Heart left ventricle (tissue), 16 donors: Measurements from ENCODE around the gene ABHD12B. TPM values are rescaled to one million over a fixed set of nuclear protein-coding genes. Genes with fewer than 3 reads are reported as not detected.

Source experiments
- ATAC-seq, 4 donors: fragments of 200-7000 bp; cut with Tn5 transposase; one replicate each; pipeline ENCODE4 v1.9.1; 2020 to 2022; ENCODE audit warnings: moderate library complexity in 4 of 4, mild to moderate bottlenecking in 3 of 4, moderate number of reproducible peaks in 1 of 4
- DNase-seq, 5 donors: peaks; one replicate each; pipeline ENCODE4 v3.0.0-alpha.2; 2020
- H3K27ac ChIP-seq, 12 donors: fragments of 200-600 bp; sonication (generic) in 4 of 12; one replicate each; pipeline versions ENCODE4 v1.5.0 to v1.8.0; 2016 to 2022; ENCODE audit warnings: mild to moderate bottlenecking in 2 of 12
- H3K27me3 ChIP-seq, 9 donors: fragments of 200-600 bp; sonication (generic) in 2 of 9; one replicate each; pipeline versions ENCODE4 v1.5.1 to v1.8.0; 2016 to 2022; ENCODE audit warnings: mild to moderate bottlenecking in 3 of 9
- H3K36me3 ChIP-seq, 9 donors: fragments of 200-600 bp; sonication (generic) in 2 of 9; one replicate each; pipeline versions ENCODE4 v1.5.0 to v1.8.0; 2018 to 2022; ENCODE audit warnings: mild to moderate bottlenecking in 2 of 9
- H3K4me1 ChIP-seq, 12 donors: fragments of 200-600 bp; sonication (generic) in 4 of 12; one replicate each; pipeline versions ENCODE4 v1.5.0 to v1.8.0; 2016 to 2022; ENCODE audit warnings: mild to moderate bottlenecking in 3 of 12
- H3K4me3 ChIP-seq, 12 donors: fragments of 200-600 bp; sonication (generic) in 4 of 12; one replicate each; pipeline versions ENCODE4 v1.5.0 to v1.8.0; 2017 to 2022; ENCODE audit warnings: mild to moderate bottlenecking in 9 of 12, moderate library complexity in 4 of 12
- H3K9me3 ChIP-seq, 12 donors: fragments of 200-600 bp; sonication (generic) in 4 of 12; one replicate each; pipeline versions ENCODE4 v1.5.0 to v1.8.0; 2016 to 2022; ENCODE audit warnings: mild to moderate bottlenecking in 1 of 12
- POLR2A ChIP-seq, 2 donors: fragments of 450-650 bp; IDR thresholded peaks; one replicate each; pipeline ENCODE4 v1.6.1; 2017; ENCODE audit warnings: antibody characterized with exemption in 2 of 2, mild to moderate bottlenecking in 2 of 2, moderate library complexity in 2 of 2
- WGBS, 4 donors: extraction: QIAGEN DNeasy Blood & Tissue Kit in 2 of 4; methylation state at CpG; one replicate each; pipeline versions ENCODE4 v1.1.5 to v1.1.7; 2013 to 2018; 5-methylcytosine and 5-hydroxymethylcytosine counted together
- intact Hi-C, 10 donors: fragments of 100-400 bp; cut with DNase I; formaldehyde crosslinking; loops; one replicate each; pipeline versions ENCODE4 v1.11.1 to v1.14.2; 2022
- polyA plus RNA-seq, 2 donors: library from polyadenylated mRNA; stranded (reverse); fragments of 200-250 nt; gene quantifications; one replicate each; pipeline ENCODE4 v1.2.3, GENCODE V29; 2013
- total RNA-seq, 9 donors: library from RNA; depleted of rRNA in 2 of 9; stranded (reverse); fragments of >200 nt in 2 of 9; fragmentation: NEBNext Ultra II Directional in 3 of 9; extraction: Animal tissue kit (Norgen Biotek cat#: 25700) in 3 of 9; gene quantifications; one replicate each; pipeline versions ENCODE4 v1.1.0 to v1.2.4, GENCODE V29; 2016 to 2023
- TF ChIP-seq, protein P1 (sequence below), 12 donors: fragments of 200-600 bp; sonication (generic) in 4 of 12; IDR thresholded peaks; one replicate each; pipeline versions ENCODE4 v1.5.0 to v1.8.0; 2018 to 2022; ENCODE audit warnings: antibody characterized with exemption in 12 of 12, mild to moderate bottlenecking in 5 of 12
- donor health status: ischemic (EF 13 %, LVEDD 7.1; RV severe dilation, severe dysfunction).
- donor health status: healthy with polysubstance abuse.
- donor health status: DM: no; HTN: yes; CAD: no.
- donor health status: DM: no; HTN: no; CAD: no.
- donor health status: ischemic (EF 25% LVEDD 6.9; RV normal size, moderate dysfunction).
- donor health status: ischemic (EF 25% LVEDD 5.7; RV mildly dilated, moderate dysfunction).
- donor health status: healthy.
- donor health status: DM: yes; HTN: yes; CAD: no.
- donor health status: ischemic (EF 35%, LVEDD 5.7; RV mildly dilated, moderate dysfunction).
- donor health status: nonischemic (EF 11% LVEDD 7.7; RV severe dilation, severe dysfunction).
- donor health status: DM: yes; HTN: yes; CAD: no.
- donor health status: PGD.
- donor health status: ischemic (EF 29% LVEDD 5.4; RV normal size, mild dysfunction).
- donor health status: nonischemic (EF 23%, LVEDD 6.1; RV moderate dilation, normal function).

ABHD12B gene
- total and polyA plus RNA-seq, 11 donors, result 1.2 TPM; not detected in 10

DNA sequence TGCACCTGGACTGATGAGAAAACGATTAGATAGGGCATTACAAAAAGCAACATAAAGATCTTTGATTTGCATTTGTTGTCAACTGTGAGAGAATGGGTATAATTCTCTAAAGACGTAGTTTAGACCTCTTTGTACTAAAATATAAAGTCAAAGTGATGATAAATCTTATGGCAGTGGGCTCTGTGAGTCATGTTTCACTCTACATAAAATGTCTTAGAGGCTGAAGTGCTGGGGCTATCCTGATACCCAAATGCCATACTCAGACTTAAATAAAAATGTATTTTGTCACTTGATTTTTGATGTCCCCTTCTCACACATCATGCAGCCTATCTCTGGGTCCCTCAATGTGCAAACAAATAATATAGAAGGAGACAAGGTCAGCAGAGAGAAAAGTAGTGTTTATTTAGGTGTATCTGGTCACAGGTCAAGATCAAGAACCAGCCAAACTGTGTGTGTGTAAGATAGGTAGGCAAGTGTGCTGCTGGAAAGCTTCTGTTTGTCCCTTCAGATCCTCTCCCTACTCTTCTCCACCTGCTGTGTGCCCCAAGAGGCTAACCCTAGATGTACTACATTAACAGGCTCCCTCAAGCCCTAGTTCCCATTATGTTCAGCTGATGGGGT, 33.9 kb upstream of the ABHD12B start:
- Histone ChIP-seq H3K4me3 (no peak overlapping the region), H3K4me1 (peaks cover 0 to 7% (median 0%) of the 10 kb centered on the region in 12 donors), H3K27me3 (no peaks in the 10 kb centered on the region), H3K36me3 (no peaks in the 10 kb centered on the region), H3K9me3 (no peaks in the 10 kb centered on the region), H3K27ac (no peak overlapping the region)
- no peak for ATAC-seq
- no peak for DNase-seq
- WGBS, 4 donors, result 83 to 86% (median 85%) methylated on average over 2 of the region's 2 CpGs
- TF ChIP-seq, protein P1, sequence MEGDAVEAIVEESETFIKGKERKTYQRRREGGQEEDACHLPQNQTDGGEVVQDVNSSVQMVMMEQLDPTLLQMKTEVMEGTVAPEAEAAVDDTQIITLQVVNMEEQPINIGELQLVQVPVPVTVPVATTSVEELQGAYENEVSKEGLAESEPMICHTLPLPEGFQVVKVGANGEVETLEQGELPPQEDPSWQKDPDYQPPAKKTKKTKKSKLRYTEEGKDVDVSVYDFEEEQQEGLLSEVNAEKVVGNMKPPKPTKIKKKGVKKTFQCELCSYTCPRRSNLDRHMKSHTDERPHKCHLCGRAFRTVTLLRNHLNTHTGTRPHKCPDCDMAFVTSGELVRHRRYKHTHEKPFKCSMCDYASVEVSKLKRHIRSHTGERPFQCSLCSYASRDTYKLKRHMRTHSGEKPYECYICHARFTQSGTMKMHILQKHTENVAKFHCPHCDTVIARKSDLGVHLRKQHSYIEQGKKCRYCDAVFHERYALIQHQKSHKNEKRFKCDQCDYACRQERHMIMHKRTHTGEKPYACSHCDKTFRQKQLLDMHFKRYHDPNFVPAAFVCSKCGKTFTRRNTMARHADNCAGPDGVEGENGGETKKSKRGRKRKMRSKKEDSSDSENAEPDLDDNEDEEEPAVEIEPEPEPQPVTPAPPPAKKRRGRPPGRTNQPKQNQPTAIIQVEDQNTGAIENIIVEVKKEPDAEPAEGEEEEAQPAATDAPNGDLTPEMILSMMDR (IDR thresholded peaks at IDR 0.05), result no peak
- TF ChIP-seq POLR2A (IDR thresholded peaks at IDR 0.05), result no peak
- intact Hi-C loops, result no loop called here

DNA sequence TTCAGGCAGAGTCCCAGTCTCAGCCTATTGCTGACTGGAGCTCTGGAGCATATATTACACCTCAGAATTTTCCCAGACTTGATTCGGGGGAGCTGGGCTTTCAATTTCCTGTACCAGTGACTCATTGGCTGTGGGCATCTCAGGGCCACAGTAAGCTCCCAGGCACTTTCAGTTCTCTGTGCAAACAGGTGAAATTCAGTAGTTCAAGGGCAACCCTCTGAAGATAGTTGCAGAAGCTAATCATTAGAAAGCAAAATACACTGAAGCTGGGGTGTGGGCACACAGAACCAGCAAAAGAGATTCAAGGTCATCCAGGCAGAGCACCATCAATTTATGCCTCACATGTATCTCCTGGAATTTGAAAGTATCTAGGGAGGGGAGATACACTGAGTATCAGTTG, 32.8 kb upstream of the ABHD12B start:
- Histone ChIP-seq H3K4me3 (no peak overlapping the region), H3K9me3 (no peaks in the 10 kb centered on the region), H3K27ac (no peak overlapping the region), H3K27me3 (no peaks in the 10 kb centered on the region), H3K36me3 (no peaks in the 10 kb centered on the region), H3K4me1 (peaks cover 0 to 7% (median 0%) of the 10 kb centered on the region in 12 donors)
- no peak for DNase-seq
- intact Hi-C loops, result no loop called here
- no peak for ATAC-seq
- TF ChIP-seq POLR2A (IDR thresholded peaks at IDR 0.05), result no peak
- TF ChIP-seq, protein P1 (IDR thresholded peaks at IDR 0.05), result no peak
- WGBS, 4 donors, result 23 to 86% (median 56%) methylated on average over 1 of the region's 1 CpG

DNA sequence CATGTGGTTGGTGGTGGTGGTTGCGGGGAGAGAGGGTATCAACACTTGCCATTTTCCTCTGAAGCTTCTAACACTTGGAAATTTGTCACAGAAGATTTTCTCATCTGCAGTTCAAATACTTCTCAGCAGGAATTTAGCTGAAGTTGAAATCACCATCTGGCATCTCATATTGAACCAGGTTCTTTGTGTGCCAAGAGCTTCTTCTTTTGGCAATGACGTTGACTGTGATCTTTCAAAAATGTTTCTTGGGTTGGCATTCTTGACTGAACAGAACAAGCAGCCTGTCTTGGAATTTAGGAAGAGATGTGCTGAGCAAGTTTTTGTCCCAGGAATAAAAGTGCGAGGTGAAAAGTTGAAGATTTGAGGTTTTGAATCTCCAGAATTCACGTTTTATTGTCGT, 32.2 kb upstream of the ABHD12B start:
- no peaks in the 10 kb centered on the region for H3K36me3 ChIP-seq
- ATAC-seq (no peak), DNase-seq (no peak)
- no peak overlapping the region for H3K27ac ChIP-seq
- H3K4me1 ChIP-seq, result peaks cover 0 to 7% (median 0%) of the 10 kb centered on the region in 12 donors
- 94 to 97% (median 95%) methylated on average over 5 of the region's 5 CpGs for WGBS, 4 donors
- H3K4me3 ChIP-seq, result no peak overlapping the region
- intact Hi-C loops, result loop anchor here in 1 of 10 donors (10.0 kb wide), 1 partner anchor 45 kb away; no protein-coding TSS in a partner anchor
- no peak for TF ChIP-seq POLR2A (IDR thresholded peaks at IDR 0.05)
- TF ChIP-seq, protein P1 (IDR thresholded peaks at IDR 0.05), result no peak
- no peaks in the 10 kb centered on the region for H3K9me3 ChIP-seq
- no peaks in the 10 kb centered on the region for H3K27me3 ChIP-seq

DNA sequence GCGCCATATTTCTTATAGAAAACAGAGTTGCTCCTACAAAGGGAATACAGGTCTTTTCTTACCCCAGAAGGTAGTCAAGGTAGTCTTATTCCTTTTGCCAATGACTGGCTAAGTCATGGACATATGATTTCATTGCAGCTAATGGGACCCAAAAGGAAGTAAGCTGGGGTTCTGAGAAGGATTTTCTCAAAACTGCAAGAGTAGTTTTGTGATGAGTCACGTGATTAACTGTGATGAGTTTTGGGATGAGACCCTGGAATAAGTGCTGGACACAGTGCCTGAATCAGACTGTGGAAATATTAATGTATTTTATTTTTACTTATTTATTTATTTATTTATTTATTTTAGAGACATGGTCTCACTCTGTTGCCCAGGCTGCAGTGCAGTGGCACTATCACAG, 27.5 kb upstream of the ABHD12B start:
- Histone ChIP-seq H3K36me3 (no peaks in the 10 kb centered on the region), H3K4me1 (no peaks in the 10 kb centered on the region), H3K27me3 (no peaks in the 10 kb centered on the region), H3K4me3 (no peak overlapping the region), H3K27ac (no peak overlapping the region), H3K9me3 (no peaks in the 10 kb centered on the region)
- intact Hi-C loops, result loop anchor here in 1 of 10 donors (10.0 kb wide), 1 partner anchor 50 kb away; no protein-coding TSS in a partner anchor
- WGBS, 4 donors, result 93 to 98% (median 97%) methylated on average over 2 of the region's 2 CpGs
- ATAC-seq (no peak), DNase-seq (no peak)
- no peak for TF ChIP-seq POLR2A (IDR thresholded peaks at IDR 0.05)
- TF ChIP-seq, protein P1 (IDR thresholded peaks at IDR 0.05), result no peak
